Activated CD4-positive, alpha-beta memory T cell treated with anti-CD3 and anti-CD28 coated beads, Interleukin-2, amount 10 ng/mL, durations not matched to agents 7 days and 5 days (primary cell): ENCODE measurements around the gene PLIN4. TPM values are rescaled to one million over a fixed set of nuclear protein-coding genes. Genes with fewer than 3 reads are reported as not detected.

Source experiments
- CTCF ChIA-PET: fragments of 350-600 bp; sonication (Branson Sonifier 250); formaldehyde crosslinking; loops from one replicate; lab custom pipeline; 2021; ENCODE audit warnings: antibody characterized with exemption, inconsistent platforms; lab: Charles Lee
- POLR2A ChIA-PET: fragments of 350-600 bp; sonication (Branson Sonifier 250); formaldehyde crosslinking; loops from one replicate; lab custom pipeline; 2021; ENCODE audit warnings: antibody characterized with exemption; lab: Charles Lee
- DNase-seq: peaks from one replicate; pipeline ENCODE4 v3.0.0-alpha.2; 2020
- H3K27ac Mint-ChIP-seq: one replicate; pipeline ENCODE4 v1.8.0; 2021; ENCODE audit warnings: mild to moderate bottlenecking, mixed read lengths
- H3K27me3 Mint-ChIP-seq: one replicate; pipeline ENCODE4 v1.8.0; 2021; ENCODE audit warnings: mixed read lengths
- H3K36me3 Mint-ChIP-seq: one replicate; pipeline ENCODE4 v1.8.0; 2021; ENCODE audit warnings: low read depth, mixed read lengths
- H3K4me1 Mint-ChIP-seq: one replicate; pipeline ENCODE4 v1.8.0; 2021; ENCODE audit warnings: mixed read lengths
- H3K4me3 Mint-ChIP-seq: one replicate; pipeline ENCODE4 v1.8.0; 2021; ENCODE audit warnings: mild to moderate bottlenecking, mixed read lengths
- H3K9me3 Mint-ChIP-seq: one replicate; pipeline ENCODE4 v1.8.0; 2021; ENCODE audit warnings: mixed read lengths
- total RNA-seq, 2 experiments: library from RNA; stranded (reverse); gene quantifications; one replicate each; pipeline ENCODE4 v1.2.3, GENCODE V29; 2021

Gene PLIN4
- total RNA-seq, 2 experiments from 2014 or later: not detected

DNA sequence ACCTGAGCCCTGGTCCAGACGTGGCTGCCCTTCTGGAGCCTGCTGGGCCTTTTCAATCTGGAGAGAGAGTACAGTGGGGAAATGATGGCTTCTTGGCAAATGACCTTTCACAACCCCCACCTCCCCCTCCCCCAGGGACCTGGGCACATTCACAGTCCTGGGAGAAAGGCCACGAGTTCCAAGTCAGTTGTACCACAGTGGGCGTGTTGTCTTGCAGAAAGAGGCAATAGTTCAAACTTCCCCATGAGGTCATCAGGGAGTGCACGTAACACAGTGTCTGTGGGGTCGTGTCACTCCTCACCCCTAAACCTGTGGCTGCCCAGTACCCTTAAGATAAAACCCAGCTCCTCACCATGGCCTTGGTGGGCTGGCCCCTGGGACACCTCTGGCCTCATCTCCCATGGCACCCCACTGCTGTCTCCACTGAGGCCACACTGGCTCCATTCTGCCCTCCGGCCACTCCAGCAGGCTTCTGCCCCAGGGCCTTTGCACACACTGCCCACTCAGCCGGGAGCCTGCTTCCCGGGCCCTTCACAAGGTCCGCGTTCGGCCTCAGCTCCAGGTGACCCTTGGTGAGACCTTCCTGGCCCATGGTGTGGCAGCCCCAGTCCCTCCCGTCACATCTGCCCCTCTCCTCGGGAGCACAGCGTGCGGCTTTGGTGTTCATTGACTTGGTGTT, 13.3 kb downstream of the PLIN4 start:
- no peak overlapping the region for H3K4me3 Mint-ChIP-seq
- ChIA-PET POLR2A (no interaction called here), CTCF (interaction anchor here (1.6 kb wide), 1 partner anchor 20 kb away, joined by 4 read pairs; no protein-coding TSS in a partner anchor)
- H3K27me3 Mint-ChIP-seq: no peaks in the 10 kb centered on the region
- H3K27ac Mint-ChIP-seq: no peak overlapping the region
- H3K9me3 Mint-ChIP-seq: no peaks in the 10 kb centered on the region
- H3K4me1 Mint-ChIP-seq: peaks cover 9% of the 10 kb centered on the region
- DNase-seq: no peak
- H3K36me3 Mint-ChIP-seq: no peaks in the 10 kb centered on the region

DNA sequence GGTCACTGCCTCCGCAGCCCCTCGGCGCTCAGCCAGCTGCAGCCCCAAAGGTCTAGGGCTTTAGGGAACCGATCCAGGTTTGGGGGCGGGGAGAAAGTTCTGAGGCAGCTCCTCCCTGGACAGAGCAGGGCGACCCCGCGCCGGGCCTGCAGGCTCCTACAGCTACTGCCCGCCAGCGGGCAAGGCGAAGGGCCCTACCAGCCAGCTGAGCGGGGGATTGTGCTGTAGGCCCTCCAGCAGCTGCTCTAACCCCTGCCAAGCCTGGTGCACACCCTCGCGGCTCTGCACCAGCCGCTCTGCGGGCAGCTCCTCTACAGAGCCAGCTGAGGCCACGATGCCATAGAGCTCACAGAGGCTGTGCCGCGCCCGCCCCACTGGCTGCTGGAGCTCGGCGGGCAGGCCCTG, 14.0 kb downstream of the PLIN4 start:
- CTCF ChIA-PET: interaction anchor here (1.6 kb wide), 1 partner anchor 20 kb away, joined by 4 read pairs; no protein-coding TSS in a partner anchor
- POLR2A ChIA-PET: no interaction called here
- Mint-ChIP-seq H3K27ac (no peak overlapping the region), H3K4me3 (no peak overlapping the region), H3K27me3 (no peaks in the 10 kb centered on the region), H3K9me3 (no peaks in the 10 kb centered on the region), H3K36me3 (peaks cover 2% of the 10 kb centered on the region), H3K4me1 (peaks cover 9% of the 10 kb centered on the region)
- DNase-seq: no peak

DNA sequence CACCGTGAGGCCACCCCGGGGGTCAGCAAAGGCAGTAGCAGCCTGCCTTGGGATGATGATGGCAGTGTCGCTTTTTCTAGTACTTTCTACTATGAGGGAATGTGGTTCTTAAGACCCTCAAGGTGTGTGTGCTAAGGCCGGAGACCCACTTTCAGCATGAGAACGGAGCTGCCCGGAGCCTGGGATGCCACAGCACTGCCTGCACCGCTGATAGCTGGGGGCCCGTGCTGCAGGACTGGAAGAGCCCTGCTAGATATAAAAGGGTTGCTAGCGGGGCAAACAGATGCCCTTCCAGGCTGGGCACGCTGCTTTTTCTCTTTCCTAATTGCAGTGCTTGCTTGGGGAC, 14.5 kb downstream of the PLIN4 start:
- CTCF ChIA-PET: interaction anchor here (1.6 kb wide), 1 partner anchor 21 kb away, joined by 4 read pairs; no protein-coding TSS in a partner anchor
- H3K27ac Mint-ChIP-seq: no peak overlapping the region

DNA sequence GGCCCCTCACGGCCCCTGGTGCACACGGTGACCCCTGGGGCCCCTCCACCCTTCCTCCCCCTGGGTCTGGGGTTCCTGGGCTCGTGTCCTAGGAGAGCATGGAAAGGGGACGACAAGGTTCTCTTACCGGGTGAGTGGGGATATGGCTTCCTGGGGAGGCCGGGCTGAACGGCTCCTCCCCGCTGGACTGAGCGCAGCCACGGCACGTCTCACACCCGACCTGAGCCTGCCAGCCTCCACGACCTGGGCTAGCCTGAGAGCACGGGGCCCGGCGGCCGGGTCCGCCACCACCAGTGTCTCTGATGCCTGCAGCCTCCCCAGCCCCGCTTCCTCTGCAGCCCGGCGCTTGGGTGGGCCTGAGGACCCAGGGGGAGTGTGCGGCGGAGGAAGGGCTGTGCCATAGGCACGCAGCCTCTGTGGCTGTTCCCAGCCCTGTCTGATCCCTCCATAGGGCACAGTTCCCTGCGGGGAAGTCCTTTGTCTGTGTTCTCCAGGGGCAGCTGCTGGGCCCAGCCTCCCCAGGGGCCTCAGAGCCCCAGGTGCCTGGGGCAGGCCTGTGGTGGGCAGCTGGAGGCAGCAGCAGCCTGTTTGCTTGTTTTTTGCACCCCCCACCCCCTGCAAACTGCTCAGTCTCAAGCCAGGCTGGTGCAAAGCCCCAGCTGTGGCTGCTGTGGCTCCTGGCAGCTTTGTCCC, 15.0 kb downstream of the PLIN4 start:
- no peak overlapping the region for H3K27ac Mint-ChIP-seq
- CTCF ChIA-PET: interaction anchor here (1.6 kb wide), 1 partner anchor 21 kb away, joined by 4 read pairs; no protein-coding TSS in a partner anchor
- H3K9me3 Mint-ChIP-seq: no peaks in the 10 kb centered on the region
- POLR2A ChIA-PET: no interaction called here
- H3K4me3 Mint-ChIP-seq: no peak overlapping the region
- peaks cover 9% of the 10 kb centered on the region for H3K4me1 Mint-ChIP-seq
- peaks cover 2% of the 10 kb centered on the region for H3K36me3 Mint-ChIP-seq
- no peak for DNase-seq
- no peaks in the 10 kb centered on the region for H3K27me3 Mint-ChIP-seq

More for the DNA sequence above, 14.5 kb downstream of the PLIN4 start:
- no peaks in the 10 kb centered on the region for H3K27me3 Mint-ChIP-seq
- no peaks in the 10 kb centered on the region for H3K9me3 Mint-ChIP-seq
- H3K4me3 Mint-ChIP-seq: no peak overlapping the region
- H3K4me1 Mint-ChIP-seq: peaks cover 9% of the 10 kb centered on the region
- peaks cover 2% of the 10 kb centered on the region for H3K36me3 Mint-ChIP-seq
- DNase-seq: no peak
- POLR2A ChIA-PET: no interaction called here

DNA sequence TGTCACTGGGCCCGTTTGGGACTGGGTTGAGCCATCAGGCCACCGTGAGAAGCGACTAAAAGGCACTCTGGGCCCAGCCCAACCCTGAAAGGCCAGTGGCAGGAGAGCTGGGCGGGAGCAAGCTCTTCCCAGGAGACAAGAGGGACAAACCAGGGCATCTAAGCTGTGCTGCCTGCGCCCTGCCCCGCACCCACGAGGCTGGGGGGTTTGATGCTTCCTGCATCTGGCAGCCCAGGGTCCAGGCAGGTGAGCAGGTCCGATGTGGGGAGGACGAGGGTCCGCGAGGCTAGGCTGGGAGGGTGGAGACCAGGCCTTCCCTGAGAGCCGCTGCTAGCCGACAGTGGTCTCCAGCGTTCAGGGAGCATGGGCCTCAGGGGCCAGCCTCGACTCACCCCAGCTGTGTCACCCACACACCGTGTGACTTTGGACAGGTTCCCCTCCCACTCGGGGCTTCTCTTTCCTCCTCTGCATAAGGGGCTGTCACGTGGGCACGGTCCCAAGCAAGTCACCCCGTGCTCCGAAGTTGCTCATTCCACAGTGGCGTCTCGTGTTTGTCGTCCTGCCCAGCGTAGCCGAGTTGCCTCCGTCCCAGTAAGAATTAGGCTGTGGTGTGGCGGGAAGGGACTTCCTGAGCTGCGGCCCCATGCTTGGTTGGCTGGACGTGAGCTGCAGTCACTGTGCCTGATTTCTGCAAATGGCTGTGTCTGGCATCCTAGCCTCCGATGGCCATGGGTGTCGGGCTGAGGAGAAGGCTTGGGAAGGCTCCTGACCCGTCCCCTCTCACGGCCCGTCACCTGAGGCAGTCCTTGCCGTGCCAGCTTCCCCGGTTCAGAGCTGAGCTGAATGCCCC, 15.8 kb downstream of the PLIN4 start:
- DNase-seq: no peak
- no peak overlapping the region for H3K27ac Mint-ChIP-seq
- POLR2A ChIA-PET: no interaction called here
- no peak overlapping the region for H3K4me3 Mint-ChIP-seq
- H3K4me1 Mint-ChIP-seq: peaks cover 9% of the 10 kb centered on the region
- CTCF ChIA-PET: no interaction called here
- no peaks in the 10 kb centered on the region for H3K27me3 Mint-ChIP-seq
- H3K36me3 Mint-ChIP-seq: peaks cover 2% of the 10 kb centered on the region
- no peaks in the 10 kb centered on the region for H3K9me3 Mint-ChIP-seq

DNA sequence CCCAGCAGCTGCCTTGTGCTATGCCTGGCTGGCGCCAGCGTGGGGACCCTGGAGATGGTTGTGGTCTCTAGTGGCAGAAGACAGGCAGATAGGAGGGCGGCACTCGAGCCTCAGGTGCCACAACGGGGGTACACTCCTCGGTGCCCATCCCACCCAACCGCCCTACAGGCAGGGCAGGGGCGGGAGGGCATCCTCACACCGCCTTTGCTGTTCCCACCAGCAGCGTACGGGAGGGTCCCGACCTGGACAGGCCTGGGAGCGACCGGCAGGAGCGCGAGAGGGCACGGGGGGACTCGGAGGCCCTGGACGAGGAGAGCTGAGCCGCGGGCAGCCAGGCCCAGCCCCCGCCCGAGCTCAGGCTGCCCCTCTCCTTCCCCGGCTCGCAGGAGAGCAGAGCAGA, 16.6 kb downstream of the PLIN4 start:
- H3K4me1 Mint-ChIP-seq: peaks cover 6% of the 10 kb centered on the region
- ChIA-PET CTCF (no interaction called here), POLR2A (no interaction called here)
- no peak for DNase-seq
- no peak overlapping the region for H3K27ac Mint-ChIP-seq
- no peak overlapping the region for H3K4me3 Mint-ChIP-seq
- H3K9me3 Mint-ChIP-seq: no peaks in the 10 kb centered on the region
- peaks cover 2% of the 10 kb centered on the region for H3K36me3 Mint-ChIP-seq
- H3K27me3 Mint-ChIP-seq: no peaks in the 10 kb centered on the region

DNA sequence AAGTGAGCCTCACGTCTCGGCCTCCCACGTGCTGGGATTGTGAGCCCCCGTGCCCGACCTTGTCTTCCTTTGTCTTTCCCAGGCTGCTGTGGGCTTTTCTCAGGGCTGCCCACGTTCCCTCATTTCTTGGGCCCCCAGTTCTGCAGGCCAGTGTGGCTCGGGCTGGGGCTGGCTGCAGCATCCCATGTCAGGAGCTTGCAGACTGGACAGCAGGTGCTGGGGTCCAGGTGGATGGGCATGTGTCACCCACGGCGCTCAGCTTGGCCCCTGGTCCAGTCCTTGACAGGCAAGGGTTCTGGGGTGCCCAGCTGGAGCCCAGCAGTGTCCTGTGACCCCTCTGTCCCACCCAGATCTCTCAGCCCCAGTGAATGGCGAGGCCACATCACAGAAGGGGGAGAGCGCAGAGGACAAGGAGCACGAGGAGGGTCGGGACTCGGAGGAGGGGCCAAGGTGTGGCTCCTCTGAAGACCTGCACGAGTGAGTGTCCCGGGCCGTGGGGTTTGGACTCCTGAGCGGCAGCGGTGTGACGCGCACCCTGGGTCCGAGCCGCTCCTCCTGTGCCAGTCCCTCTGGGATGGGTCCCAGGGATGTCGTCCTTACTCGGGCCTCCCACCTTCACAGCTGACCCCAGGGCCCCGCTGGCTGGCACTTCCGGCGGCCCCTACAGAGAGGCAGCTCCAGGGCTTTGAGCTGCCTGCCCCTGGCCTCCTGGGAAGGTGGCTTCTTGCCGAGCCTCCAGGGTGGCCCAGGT, 17.3 kb downstream of the PLIN4 start:
- ChIA-PET POLR2A (no interaction called here), CTCF (no interaction called here)
- no peak overlapping the region for H3K27ac Mint-ChIP-seq
- H3K36me3 Mint-ChIP-seq: peaks cover 2% of the 10 kb centered on the region
- H3K27me3 Mint-ChIP-seq: no peaks in the 10 kb centered on the region
- no peak overlapping the region for H3K4me3 Mint-ChIP-seq
- H3K4me1 Mint-ChIP-seq: no peaks in the 10 kb centered on the region
- H3K9me3 Mint-ChIP-seq: no peaks in the 10 kb centered on the region
- no peak for DNase-seq

DNA sequence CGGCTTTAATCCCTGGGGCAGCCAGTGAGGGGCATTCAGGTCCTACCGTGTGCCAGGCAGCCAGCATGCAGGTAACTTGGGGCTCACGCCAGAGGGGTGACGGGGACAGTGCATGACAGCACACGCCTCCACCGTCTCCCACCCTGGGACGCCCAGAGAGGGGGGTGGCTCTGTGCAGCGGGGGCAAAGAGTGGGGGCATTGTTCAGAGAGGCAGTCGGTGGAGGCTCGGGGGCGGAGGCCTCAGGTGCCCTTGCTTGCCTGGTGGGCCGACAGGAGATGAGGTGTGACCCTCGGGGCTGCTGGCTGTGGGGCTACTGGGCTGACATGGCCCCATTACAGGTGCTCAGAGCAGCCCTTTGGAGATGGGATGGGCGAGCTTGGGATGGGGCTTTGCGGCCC, 18.4 kb downstream of the PLIN4 start:
- no peak overlapping the region for H3K27ac Mint-ChIP-seq
- H3K36me3 Mint-ChIP-seq: peaks cover 7% of the 10 kb centered on the region
- ChIA-PET CTCF (no interaction called here), POLR2A (no interaction called here)
- H3K9me3 Mint-ChIP-seq: no peaks in the 10 kb centered on the region
- DNase-seq: no peak
- no peak overlapping the region for H3K4me3 Mint-ChIP-seq
- no peaks in the 10 kb centered on the region for H3K4me1 Mint-ChIP-seq
- H3K27me3 Mint-ChIP-seq: no peaks in the 10 kb centered on the region

DNA sequence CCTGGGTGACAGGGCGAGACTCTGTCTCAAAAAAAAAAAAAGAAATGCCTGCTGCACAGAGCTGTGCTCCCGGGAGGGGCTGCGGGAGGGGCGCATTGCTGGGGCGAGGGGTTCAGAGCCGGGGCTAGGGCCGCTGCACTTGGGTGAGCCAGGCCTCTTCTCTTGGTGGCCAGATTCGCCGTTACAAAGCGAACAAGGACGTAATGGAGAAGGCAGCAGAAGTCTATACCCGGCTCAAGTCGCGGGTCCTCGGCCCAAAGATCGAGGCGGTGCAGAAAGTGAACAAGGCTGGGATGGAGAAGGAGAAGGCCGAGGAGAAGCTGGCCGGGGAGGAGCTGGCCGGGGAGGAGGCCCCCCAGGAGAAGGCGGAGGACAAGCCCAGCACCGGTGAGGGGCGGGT, 19.0 kb downstream of the PLIN4 start:
- no peak for DNase-seq
- Mint-ChIP-seq H3K27me3 (no peaks in the 10 kb centered on the region), H3K4me1 (no peaks in the 10 kb centered on the region), H3K36me3 (peaks cover 10% of the 10 kb centered on the region), H3K9me3 (no peaks in the 10 kb centered on the region), H3K4me3 (no peak overlapping the region), H3K27ac (no peak overlapping the region)
- ChIA-PET POLR2A (no interaction called here), CTCF (no interaction called here)

DNA sequence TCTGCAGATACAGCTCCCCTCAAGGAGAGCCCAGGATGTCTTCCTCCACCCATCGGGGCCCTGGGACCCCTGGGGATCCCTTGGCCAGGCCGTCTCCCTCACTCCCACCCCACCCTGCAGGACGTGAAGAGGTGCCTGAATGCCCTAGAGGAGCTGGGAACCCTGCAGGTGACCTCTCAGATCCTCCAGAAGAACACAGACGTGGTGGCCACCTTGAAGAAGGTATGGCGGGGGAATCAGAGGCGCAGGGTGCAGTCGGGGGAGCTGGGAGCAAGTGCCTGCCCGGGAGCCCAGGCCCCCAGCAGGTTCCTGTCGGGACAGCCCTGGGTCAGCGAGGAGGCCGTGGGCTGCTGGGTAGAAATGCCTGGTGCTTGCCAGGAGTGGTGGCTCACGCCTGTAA, 19.6 kb downstream of the PLIN4 start:
- ChIA-PET CTCF (no interaction called here), POLR2A (no interaction called here)
- peaks cover 10% of the 10 kb centered on the region for H3K36me3 Mint-ChIP-seq
- no peaks in the 10 kb centered on the region for H3K27me3 Mint-ChIP-seq
- H3K4me3 Mint-ChIP-seq: no peak overlapping the region
- H3K27ac Mint-ChIP-seq: no peak overlapping the region
- no peak for DNase-seq
- H3K9me3 Mint-ChIP-seq: no peaks in the 10 kb centered on the region
- H3K4me1 Mint-ChIP-seq: no peaks in the 10 kb centered on the region

DNA sequence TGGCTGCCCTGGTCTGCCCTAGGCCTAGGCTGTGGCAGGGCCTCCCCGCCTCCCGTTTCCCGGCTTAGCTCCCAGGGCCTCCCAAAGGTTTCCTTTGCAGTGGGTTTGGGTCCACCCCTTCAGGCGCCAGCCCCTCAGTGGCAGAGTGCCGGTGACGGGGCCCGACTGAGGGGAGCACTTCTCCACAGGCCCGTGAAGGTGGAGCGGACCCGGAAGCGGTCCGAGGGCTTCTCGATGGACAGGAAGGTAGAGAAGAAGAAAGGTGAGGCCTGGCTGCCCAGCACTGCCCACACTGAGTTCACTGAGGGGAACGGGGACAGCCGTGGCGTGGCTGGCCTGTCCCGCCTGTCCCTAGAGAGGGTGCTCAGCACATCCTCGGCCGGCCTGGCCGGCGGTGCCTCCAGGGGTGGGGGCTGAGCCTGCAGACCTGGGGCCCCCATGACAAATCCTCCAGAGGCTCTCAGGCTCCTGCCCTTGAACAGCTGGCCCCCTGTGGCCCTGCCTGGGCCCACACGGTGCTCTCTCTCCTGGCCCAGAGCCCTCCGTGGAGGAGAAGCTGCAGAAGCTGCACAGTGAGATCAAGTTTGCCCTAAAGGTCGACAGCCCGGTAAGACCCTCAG, 20.4 kb downstream of the PLIN4 start:
- DNase-seq: no peak

DNA sequence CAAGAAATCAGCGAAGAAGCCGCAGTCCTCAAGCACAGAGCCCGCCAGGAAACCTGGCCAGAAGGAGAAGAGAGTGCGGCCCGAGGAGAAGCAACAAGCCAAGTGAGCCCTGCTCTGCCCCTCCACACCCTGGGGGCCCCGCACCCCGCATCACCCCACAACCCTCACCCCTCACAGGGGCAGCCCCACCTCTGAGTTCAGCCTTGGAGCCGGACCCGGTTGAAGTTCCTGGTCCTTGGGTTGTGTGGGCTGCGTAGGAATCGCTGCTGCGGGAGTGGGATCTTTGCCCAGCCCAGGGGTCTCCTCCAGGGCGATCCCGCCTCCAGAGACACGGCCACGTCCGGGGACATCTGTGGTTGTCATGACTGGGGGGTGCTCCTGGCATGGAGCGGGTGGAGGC, 22.0 kb downstream of the PLIN4 start:
- CTCF ChIA-PET: no interaction called here
- POLR2A ChIA-PET: no interaction called here
- Mint-ChIP-seq H3K27me3 (no peaks in the 10 kb centered on the region), H3K9me3 (no peaks in the 10 kb centered on the region), H3K4me3 (no peak overlapping the region), H3K4me1 (no peaks in the 10 kb centered on the region), H3K36me3 (peaks cover 10% of the 10 kb centered on the region), H3K27ac (no peak overlapping the region)
- no peak for DNase-seq

More for the DNA sequence above, 20.4 kb downstream of the PLIN4 start:
- Mint-ChIP-seq H3K4me3 (no peak overlapping the region), H3K9me3 (no peaks in the 10 kb centered on the region), H3K4me1 (no peaks in the 10 kb centered on the region), H3K27ac (no peak overlapping the region), H3K36me3 (peaks cover 10% of the 10 kb centered on the region), H3K27me3 (no peaks in the 10 kb centered on the region)
- ChIA-PET POLR2A (no interaction called here), CTCF (no interaction called here)
